HG03571 (cell line): ENCODE measurements around the gene DNAL1.
"Not testable (repeated sequence)": the region's sequence is repeated elsewhere in the genome, so short reads cannot be mapped to it uniquely, and the experiment has no call there.

Experiments
- ATAC-seq: cut with Tn5 transposase; IDR thresholded peaks from one replicate; pipeline ENCODE4 v1.9.1; 2021; ENCODE audit not compliant: unreplicated experiment

Gene DNAL1

GRCh38 chr14:73637830-73638229 lies 7.0 kb upstream of the DNAL1 start:
- no peak for ATAC-seq

- ATAC-seq, result no peak
Observed at GRCh38 chr14:73640796-73641365, 3.9 kb upstream of the DNAL1 start.

DNA sequence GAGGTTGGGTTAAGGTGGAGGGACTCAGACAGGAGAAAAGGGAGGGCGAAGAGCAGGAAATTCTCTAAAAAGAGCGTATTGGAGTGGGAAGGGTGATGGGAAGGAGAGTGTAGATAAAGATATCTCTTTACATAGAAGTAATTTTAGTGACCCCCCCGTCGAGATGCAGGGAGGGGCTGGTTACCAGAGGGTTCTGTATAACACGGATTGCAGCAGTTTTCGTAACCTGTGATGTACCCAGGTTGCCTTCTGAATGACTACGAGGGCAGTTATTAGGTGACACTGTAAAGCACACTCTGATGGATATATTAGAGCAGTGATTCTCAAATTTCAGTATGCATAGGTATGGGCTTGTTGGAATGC lies 443 bp downstream of the DNAL1 start:
- ATAC-seq, result no peak

- ATAC-seq, result no peak
Observed at GRCh38 chr14:73651005-73651404, 6.2 kb downstream of the DNAL1 start.

- no peak for ATAC-seq
Observed at GRCh38 chr14:73655851-73656250, 11.1 kb downstream of the DNAL1 start.

GRCh38 chr14:73659202-73659601 lies 14.4 kb downstream of the DNAL1 start:
- not testable (repeated sequence) for ATAC-seq

GRCh38 chr14:73660511-73660910 lies 15.7 kb downstream of the DNAL1 start:
- no peak for ATAC-seq

DNA sequence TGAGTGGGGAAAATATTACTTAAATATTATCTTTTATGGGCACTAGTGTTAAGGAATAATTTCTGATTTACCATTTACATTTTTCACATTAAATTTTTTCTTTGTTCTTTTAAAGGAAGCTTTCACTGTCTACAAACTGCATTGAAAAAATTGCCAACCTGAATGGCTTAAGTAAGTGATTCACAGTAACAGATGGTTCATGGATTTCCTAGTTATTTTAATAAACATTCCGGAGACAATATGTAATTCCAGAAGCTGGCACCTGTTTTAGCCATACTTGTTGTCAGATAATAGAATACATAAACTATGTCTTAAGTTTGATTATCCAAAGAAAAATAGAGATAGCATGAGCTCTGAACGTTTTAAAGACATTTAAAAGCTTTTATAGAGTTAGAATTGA lies 17.1 kb downstream of the DNAL1 start:
- no peak for ATAC-seq

DNA sequence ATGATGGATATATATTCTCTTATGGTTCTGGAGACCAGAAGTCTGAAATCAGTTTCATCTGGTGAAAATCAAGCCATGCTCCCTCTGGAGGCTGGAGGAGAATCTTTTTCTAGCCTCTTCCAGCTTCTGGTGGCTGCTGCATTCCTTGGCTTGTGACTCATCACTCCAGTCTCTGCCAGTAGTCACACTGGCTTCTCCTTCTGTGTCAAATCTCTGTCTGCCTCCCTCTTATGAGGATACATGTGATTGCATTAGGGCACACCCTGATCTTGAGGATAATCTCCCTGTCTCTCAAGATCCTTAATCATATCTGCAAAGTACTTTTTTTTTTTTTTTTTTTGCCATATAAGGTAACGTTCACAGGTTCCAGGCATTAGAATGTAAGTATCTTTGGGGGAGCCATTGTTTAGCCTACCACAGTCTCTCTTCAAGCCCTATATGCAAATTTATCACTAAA lies 17.7 kb downstream of the DNAL1 start:
- no peak for ATAC-seq

DNA sequence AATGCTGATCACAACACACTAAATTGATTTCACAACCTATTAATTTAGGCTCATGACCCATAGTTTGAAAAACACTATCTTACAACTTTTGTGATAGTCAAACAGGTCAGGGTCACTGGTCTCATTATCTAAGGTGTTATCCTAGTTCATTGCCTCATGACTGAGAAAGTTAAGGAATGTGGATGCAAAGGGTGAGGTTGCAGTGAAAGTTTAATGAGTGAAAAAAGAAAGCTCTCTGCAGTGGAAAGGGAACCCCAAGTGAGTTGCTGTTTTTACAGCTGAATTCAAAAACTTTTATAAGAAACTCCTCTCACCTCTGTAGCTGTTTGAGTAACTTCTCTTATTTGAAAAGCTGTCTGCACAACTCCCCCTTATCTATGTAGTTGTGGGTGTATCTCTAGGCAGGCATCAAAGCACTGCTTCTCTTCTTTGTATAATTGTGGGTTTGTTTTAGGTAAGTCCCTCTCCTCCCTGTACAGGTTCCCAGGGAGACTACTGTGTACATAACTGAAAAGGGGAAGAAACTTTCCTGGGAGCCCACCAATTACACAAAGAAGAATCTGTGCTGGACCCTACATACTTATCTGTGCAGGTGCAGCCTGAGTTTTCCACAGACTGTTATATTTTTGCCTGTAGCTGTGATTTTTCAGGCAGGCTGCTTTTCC lies 18.9 kb downstream of the DNAL1 start:
- ATAC-seq, result no peak

DNA sequence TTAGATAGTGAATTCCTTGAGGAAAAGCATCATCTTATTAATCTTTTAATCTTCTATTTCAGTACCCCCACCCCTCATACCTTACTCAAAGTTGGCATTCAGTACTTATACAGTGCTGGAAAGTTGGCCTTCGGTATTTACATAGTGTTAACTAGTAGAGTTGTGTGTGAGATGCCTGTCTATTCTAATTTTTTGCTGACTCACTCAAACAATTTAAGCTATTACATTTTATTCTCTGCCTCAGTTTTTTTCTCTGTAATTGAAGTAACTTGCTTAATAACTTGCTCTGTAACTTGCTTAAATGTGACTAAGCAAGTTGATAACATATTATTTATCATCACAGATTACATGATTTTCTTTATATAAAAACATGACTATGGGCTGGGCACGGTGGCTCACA lies 20.3 kb downstream of the DNAL1 start:
- no peak for ATAC-seq

DNA sequence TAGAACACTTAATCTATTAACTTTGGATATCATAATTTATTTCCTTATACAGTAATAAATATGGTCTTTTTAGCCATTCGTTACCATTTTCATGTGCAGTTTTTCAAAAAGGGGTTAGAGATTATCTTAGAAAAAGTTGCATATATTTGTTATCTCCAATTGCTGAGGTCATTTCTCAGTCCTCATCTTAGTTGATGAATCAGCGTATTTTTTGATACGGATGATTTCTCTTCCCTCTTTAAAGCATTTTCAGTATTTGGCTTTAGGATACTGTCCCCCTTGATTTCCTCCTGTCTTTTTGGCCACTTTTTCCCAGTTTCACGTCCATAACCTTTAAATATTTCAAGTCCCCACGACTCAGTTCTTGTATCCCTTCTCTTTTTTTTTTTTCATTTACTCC lies 21.8 kb downstream of the DNAL1 start:
- ATAC-seq, result no peak

DNA sequence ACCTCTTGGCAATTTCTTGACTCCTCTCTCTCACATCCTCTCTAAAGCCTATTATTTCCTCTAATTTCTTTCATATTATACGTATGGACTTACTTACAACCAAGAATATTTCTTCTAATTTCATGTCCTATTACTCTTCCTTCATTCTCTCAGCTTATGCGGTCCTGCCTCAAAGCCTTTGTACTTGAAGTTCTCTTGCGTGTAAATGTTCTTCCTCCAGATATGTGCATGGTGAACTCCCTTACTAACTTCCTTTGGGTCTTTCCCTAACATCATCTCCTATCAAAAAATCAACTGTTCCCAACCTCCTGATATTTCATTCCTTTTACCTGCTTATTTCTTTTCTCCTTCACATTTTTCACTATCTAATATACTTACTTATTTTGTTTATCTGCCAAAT lies 23.1 kb downstream of the DNAL1 start:
- ATAC-seq, result no peak

- ATAC-seq, result no peak
Observed at GRCh38 chr14:73674986-73675385, 30.2 kb downstream of the DNAL1 start.

DNA sequence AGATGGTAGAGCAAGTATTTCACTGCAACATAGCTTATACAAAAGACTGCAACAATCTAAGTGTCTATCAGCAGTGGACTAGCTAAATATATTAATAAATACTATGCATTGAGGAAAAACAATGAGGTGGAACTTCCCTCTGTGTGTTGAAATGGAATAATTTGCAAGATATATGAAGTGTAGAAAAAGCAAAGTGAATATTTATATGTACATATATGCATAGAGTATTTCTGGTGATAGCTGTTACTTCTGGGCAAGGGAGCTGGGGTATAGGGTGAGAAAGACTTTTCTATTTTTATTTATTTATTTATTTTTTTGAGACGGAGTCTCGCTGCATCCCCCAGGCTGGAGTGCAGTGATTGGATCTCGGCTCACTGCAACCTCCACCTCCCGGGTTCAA lies 33.9 kb downstream of the DNAL1 start:
- ATAC-seq, result no peak

GRCh38 chr14:73680821-73681220 lies 36.0 kb downstream of the DNAL1 start:
- no peak for ATAC-seq

- no peak for ATAC-seq
Observed at GRCh38 chr14:73684627-73685026, 39.8 kb downstream of the DNAL1 start.

- ATAC-seq, result no peak
Observed at GRCh38 chr14:73685328-73685727, 40.5 kb downstream of the DNAL1 start.

DNA sequence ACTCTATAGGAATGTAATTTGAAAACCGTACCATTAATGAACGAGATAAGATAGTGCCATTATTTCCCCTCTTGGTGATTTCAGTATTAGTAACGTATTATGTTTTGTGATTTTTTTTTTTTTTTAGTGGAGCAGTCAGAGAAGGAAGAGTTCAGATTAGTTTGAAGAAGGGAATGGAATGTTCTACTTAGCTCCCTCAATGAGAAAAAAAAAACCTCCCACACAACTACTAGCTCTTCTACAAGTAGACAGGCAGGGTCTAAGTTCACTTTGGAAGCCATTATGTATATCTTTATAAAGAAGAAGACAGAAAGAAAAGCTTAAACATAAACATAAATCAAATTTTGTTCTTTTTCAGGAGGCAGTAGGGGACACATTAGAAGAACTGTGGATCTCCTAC lies 42.1 kb downstream of the DNAL1 start:
- no peak for ATAC-seq

- ATAC-seq, result no peak
Observed at GRCh38 chr14:73694083-73694482, 49.3 kb downstream of the DNAL1 start.

DNA sequence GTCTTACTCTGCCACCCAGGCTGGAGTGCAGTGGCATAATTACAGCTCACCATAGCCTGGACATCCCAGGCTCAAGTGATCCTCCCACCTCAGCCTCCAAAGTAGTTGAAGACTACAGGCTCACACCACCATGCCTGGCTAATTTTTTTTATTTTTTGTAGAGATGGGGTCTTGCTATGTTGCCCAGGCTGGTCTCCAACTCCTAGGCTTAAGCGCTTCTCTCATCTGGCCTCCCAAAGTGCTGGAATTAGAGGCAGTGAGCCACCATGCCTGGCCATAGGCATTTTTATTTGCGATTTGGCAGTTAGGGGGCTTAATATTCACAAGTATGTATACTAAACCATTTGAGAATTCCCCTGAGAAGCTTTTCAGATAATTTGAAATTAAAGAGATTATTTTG lies 50.3 kb downstream of the DNAL1 start:
- no peak for ATAC-seq

DNA sequence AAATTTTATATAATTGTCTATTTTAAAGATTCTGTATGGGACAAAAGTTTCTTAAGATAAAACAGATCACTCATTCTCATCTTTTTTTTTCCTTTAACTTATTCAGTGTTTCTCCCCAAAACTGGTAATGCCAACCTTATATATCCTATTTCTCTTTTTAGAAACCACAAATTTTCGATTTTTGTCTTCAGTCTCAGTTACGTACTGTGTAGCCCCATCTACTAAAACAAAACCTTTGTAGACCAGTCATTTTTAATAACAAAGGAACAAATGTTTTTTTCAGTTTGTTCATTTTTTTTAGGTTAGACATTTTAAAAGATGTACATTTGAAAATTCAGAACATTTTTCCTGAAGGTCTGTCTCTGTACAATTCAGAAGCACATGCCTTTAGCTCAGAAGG lies 51.2 kb downstream of the DNAL1 start:
- peak; percentile 53 for ATAC-seq
